CD14-positive monocyte (primary cell): Measurements from ENCODE around the gene SORD. TPM values are rescaled to one million over a fixed set of nuclear protein-coding genes. Genes with fewer than 3 reads are reported as not detected.
A peak's percentile ranks its signal among the peaks of the same experiment; 100 is the strongest.
"Not testable (repeated sequence)": the region's sequence is repeated elsewhere in the genome, so short reads cannot be mapped to it uniquely, and the experiment has no call there.

Source experiments
- DNase-seq, 3 donors: peaks; one replicate each; pipeline ENCODE4 v3.0.0-alpha.2; 2011 to 2022
- H2AFZ ChIP-seq: 2 replicates; pipeline ENCODE4 v1.6.0; 2012; ENCODE audit warnings: mild to moderate bottlenecking, low read depth, low read length, inconsistent platforms; ENCODE audit not compliant: insufficient read depth, poor library complexity, severe bottlenecking
- H3K27ac ChIP-seq, 2 donors: 1 replicate in 1 of 2; 2 replicates in 1 of 2; pipeline ENCODE4 v1.5.1; 2012 to 2013; ENCODE audit warnings: low read length in 2 of 2, control low read depth in 1 of 2, inconsistent platforms in 1 of 2, low read depth in 1 of 2, mild to moderate bottlenecking in 1 of 2
- H3K27me3 ChIP-seq, 2 donors: one replicate each; pipeline versions ENCODE4 v1.6.0 to v1.6.1; 2011 to 2013; ENCODE audit warnings: low read length in 2 of 2; ENCODE audit not compliant: control insufficient read depth in 2 of 2, insufficient read depth in 2 of 2
- H3K36me3 ChIP-seq, 2 donors: replicated peaks in 1 of 2; 1 replicate in 1 of 2; 2 replicates in 1 of 2; pipeline versions ENCODE4 v1.5.1 to v1.6.1; 2012 to 2013; ENCODE audit warnings: low read length in 2 of 2, control low read depth in 1 of 2, inconsistent platforms in 1 of 2, mild to moderate bottlenecking in 1 of 2; ENCODE audit not compliant: insufficient read depth in 2 of 2, control insufficient read depth in 1 of 2
- H3K4me1 ChIP-seq, 2 donors: 1 replicate in 1 of 2; 2 replicates in 1 of 2; pipeline versions ENCODE4 v1.5.1 to v1.6.1; 2012 to 2013; ENCODE audit warnings: low read length in 2 of 2, control low read depth in 1 of 2, inconsistent platforms in 1 of 2, mild to moderate bottlenecking in 1 of 2, moderate library complexity in 1 of 2; ENCODE audit not compliant: insufficient read depth in 2 of 2, control insufficient read depth in 1 of 2
- H3K4me2 ChIP-seq: replicated peaks from 2 replicates; pipeline ENCODE3; 2012; ENCODE audit warnings: low read length, moderate library complexity, mild to moderate bottlenecking; ENCODE audit not compliant: poor library complexity, severe bottlenecking; ENCODE audit errors: extremely low read depth
- H3K4me3 ChIP-seq, 3 experiments: fragments of 200-600 bp in 1 of 3; sonication (generic) in 1 of 3; replicated peaks in 1 of 3; 1 replicate in 2 of 3; 2 replicates in 1 of 3; pipeline ENCODE4 v1.5.1; 2011 to 2013; ENCODE audit warnings: low read length in 3 of 3, mild to moderate bottlenecking in 3 of 3, control low read depth in 2 of 3, low read depth in 2 of 3, inconsistent platforms in 1 of 3, moderate library complexity in 1 of 3
- H3K79me2 ChIP-seq: 2 replicates; pipeline ENCODE4 v1.6.0; 2012; ENCODE audit warnings: mild to moderate bottlenecking, control low read depth, inconsistent platforms, low read length, moderate library complexity; ENCODE audit not compliant: insufficient read depth
- H3K9ac ChIP-seq: 2 replicates; pipeline ENCODE4 v1.6.0; 2017; ENCODE audit warnings: low read length, mild to moderate bottlenecking; ENCODE audit not compliant: insufficient read depth, poor library complexity, severe bottlenecking
- H3K9me3 ChIP-seq, 2 donors: replicated peaks in 1 of 2; 1 replicate in 1 of 2; 2 replicates in 1 of 2; pipeline versions ENCODE4 v1.5.1 to v1.6.1; 2012 to 2013; ENCODE audit warnings: low read length in 2 of 2, control low read depth in 1 of 2; ENCODE audit not compliant: control insufficient read depth in 1 of 2, insufficient read depth in 1 of 2
- H4K20me1 ChIP-seq: 2 replicates; pipeline ENCODE4 v1.6.0; 2012; ENCODE audit warnings: mild to moderate bottlenecking, low read length, control low read depth, moderate library complexity; ENCODE audit not compliant: insufficient read depth
- H3K27ac Mint-ChIP-seq, 7 donors: one replicate each; pipeline ENCODE4 v1.8.0; 2020; ENCODE audit warnings: mild to moderate bottlenecking in 7 of 7, mixed read lengths in 7 of 7, moderate library complexity in 6 of 7, inconsistent platforms in 2 of 7
- H3K27me3 Mint-ChIP-seq, 3 donors: one replicate each; pipeline ENCODE4 v1.8.0; 2021 to 2022; ENCODE audit warnings: low read depth in 3 of 3, mild to moderate bottlenecking in 3 of 3, mixed read lengths in 3 of 3, moderate library complexity in 3 of 3, inconsistent platforms in 1 of 3
- H3K36me3 Mint-ChIP-seq, 2 donors: one replicate each; pipeline ENCODE4 v1.8.0; 2020; ENCODE audit warnings: mixed read lengths in 2 of 2, inconsistent platforms in 1 of 2, mild to moderate bottlenecking in 1 of 2
- H3K4me1 Mint-ChIP-seq: one replicate; pipeline ENCODE4 v1.8.0; 2020; ENCODE audit warnings: mild to moderate bottlenecking, mixed read lengths
- H3K4me3 Mint-ChIP-seq, 2 donors: one replicate each; pipeline ENCODE4 v1.8.0; 2020; ENCODE audit warnings: mild to moderate bottlenecking in 2 of 2, mixed read lengths in 2 of 2, moderate library complexity in 1 of 2
- H3K9me3 Mint-ChIP-seq, 7 donors: one replicate each; pipeline ENCODE4 v1.8.0; 2020 to 2022; ENCODE audit warnings: mixed read lengths in 7 of 7, mild to moderate bottlenecking in 6 of 7, moderate library complexity in 6 of 7, inconsistent platforms in 2 of 7
- WGBS: methylation state at CpG from one replicate; pipeline ENCODE4 v1.1.5; 2013; ENCODE audit warnings: missing lambda C conversion rate; ENCODE audit not compliant: insufficient coverage; 5-methylcytosine and 5-hydroxymethylcytosine counted together
- intact Hi-C, 2 donors: fragments of 100-400 bp; cut with micrococcal nuclease; formaldehyde crosslinking; loops; one replicate each; pipeline versions ENCODE4 v1.15.0 to v1.15.1; 2023
- polyA plus RNA-seq, 3 donors: library from polyadenylated mRNA; depleted of rRNA in 1 of 3; unstranded in 2 of 3; stranded (reverse) in 1 of 3; fragments of 300-500 nt in 2 of 3; fragments of >200 nt in 1 of 3; fragmentation: Illumina TruSeq in 2 of 3; gene quantifications; 1 replicate in 2 of 3; 2 replicates in 1 of 3; pipeline ENCODE4 v1.2.3, GENCODE V29; 2012 to 2021

SORD gene
- polyA plus RNA-seq, 3 donors = 17.9 to 22.6 (median 21.7) TPM

DNA sequence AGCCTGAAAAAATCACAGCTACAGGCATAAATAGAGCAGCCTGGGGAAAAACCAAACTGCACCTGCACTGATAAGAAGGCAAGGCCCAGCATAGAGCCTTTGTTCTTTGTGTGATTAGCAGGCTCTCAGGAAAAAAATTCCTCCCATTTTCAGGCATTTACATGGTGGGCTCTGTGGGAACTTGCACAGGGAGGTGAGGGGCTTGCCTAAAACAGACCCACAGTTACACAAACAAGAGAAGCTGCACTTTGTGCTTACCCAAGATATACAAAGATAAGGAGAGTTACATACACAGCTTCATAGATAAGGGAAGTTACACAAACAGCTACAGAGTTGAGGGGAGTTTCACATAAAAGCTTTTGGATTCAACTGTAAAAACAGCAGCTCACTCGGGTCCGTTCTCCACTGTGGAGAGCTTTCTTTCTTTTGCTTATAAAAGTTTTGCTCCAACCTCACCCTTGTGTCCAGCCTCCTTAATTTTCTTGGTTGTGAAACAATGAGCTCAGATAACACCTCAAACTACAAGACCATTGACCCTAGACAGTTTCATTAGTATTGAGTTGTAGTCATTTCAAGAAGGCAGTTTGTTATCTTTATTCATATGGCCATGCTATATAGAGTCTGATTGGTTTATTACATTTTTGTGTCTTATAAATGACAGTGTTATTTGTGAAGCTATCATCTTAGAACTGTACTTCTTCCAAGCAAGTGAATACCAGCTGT is 43.2 kb upstream of the SORD start:
- H2AFZ ChIP-seq, H3K4me1 ChIP-seq, H3K79me2 ChIP-seq, H3K36me3 ChIP-seq, DNase-seq, H3K9ac ChIP-seq, H3K4me1 Mint-ChIP-seq, H3K27ac ChIP-seq, intact Hi-C loops, H3K9me3 ChIP-seq, H3K4me2 ChIP-seq, H3K36me3 Mint-ChIP-seq, H3K4me3 Mint-ChIP-seq, H3K27me3 Mint-ChIP-seq, H3K9me3 Mint-ChIP-seq, H3K4me3 ChIP-seq, H3K27me3 ChIP-seq, H3K27ac Mint-ChIP-seq, H4K20me1 ChIP-seq: not testable (repeated sequence)
- no CpG with 5 or more reads among the region's 2 CpGs for WGBS

DNA sequence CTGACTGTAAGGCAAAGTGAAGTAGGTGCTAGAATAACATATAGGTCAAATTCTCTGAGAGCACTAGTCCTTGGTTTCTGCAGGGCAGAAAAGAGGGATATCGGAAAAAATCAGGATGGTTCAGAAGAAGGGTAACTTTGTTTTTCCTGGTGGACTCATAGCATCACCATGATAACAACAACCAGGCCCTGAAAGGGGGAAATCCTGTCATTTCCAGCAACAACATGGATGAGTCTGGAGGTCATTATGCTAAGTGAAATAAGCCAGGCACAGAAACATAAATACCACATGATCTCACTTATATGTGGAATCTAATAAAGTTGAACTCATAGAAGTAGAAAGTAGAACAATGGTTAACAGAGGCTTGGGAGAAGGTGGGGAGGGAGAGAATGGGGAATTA is 38.9 kb upstream of the SORD start:
- H2AFZ ChIP-seq, H3K9ac ChIP-seq, H3K4me1 Mint-ChIP-seq, H3K9me3 ChIP-seq, H3K27me3 Mint-ChIP-seq, H3K4me2 ChIP-seq, H3K9me3 Mint-ChIP-seq, DNase-seq, H3K4me3 ChIP-seq, H4K20me1 ChIP-seq, H3K27ac ChIP-seq, H3K36me3 Mint-ChIP-seq, intact Hi-C loops, H3K27me3 ChIP-seq, H3K79me2 ChIP-seq, H3K36me3 ChIP-seq, H3K4me3 Mint-ChIP-seq, H3K4me1 ChIP-seq: not testable (repeated sequence)
- peak overlapping the region in 1 of 7 donors; percentile 34 for H3K27ac Mint-ChIP-seq
- no CpG with 5 or more reads among the region's 1 CpG for WGBS

DNA sequence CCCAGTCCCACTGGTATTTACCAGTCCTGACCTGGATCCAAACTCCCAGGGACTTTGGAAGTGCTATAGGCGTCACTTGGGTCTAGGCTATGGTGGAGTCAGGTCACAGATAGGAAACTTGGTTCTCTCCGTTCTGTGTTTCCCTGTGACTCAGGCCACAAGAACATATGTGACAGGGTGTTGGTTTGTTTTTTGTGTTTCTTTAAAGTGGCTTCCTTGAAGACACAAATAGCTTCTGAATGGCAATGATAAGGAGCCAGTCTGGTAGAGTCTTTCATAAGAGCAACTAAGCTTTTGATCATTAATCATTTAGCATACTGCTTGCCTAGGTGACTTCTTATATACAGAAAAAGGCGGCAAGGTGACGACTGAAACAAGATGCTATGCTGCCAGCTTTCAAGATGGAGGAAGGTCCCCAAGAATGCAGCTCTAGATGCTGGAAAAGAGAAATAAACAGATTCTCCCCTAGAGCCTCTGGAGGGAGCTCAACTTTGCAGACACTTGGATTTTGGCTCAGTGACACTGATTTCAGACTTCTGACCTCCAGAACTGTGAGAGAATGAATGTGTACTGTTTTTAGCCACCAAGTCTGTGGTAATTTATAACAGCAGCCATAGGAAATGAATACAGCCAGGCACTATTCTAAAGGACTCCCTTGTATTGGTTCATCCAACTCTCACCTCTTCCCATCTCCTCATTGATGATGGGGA is 36.5 kb upstream of the SORD start:
- H3K27ac ChIP-seq, H3K4me1 ChIP-seq, H3K27me3 Mint-ChIP-seq, H3K9me3 ChIP-seq, DNase-seq, H3K9ac ChIP-seq, H3K4me3 Mint-ChIP-seq, H3K4me3 ChIP-seq, H2AFZ ChIP-seq, H3K9me3 Mint-ChIP-seq, H3K4me2 ChIP-seq, H3K27me3 ChIP-seq, H3K36me3 ChIP-seq, H3K79me2 ChIP-seq, H3K36me3 Mint-ChIP-seq, H3K27ac Mint-ChIP-seq, H4K20me1 ChIP-seq, H3K4me1 Mint-ChIP-seq, intact Hi-C loops: not testable (repeated sequence)
- 93% methylated on average over 3 of the region's 4 CpGs for WGBS

DNA sequence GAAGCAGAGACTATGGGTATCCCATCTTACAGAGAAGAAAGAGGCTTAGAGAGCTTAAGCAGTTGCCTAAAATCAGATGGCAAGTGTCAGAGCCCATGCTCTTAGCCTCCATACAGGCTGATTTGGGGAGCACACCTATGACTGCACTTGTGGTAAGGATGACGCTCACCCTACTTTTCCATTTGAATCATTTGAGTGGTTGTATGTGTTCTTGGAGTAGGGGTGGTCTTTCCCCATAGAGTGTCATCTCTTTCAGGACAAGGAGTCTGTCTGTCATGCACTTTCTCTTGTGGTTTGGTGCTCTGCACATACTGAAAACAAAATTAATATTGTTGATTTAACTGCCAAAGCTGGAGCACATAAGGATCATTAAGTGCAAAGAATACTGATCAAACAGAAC is 35.3 kb upstream of the SORD start:
- H3K4me3 ChIP-seq, H3K36me3 Mint-ChIP-seq, intact Hi-C loops, H4K20me1 ChIP-seq, H3K9me3 ChIP-seq, H3K27me3 Mint-ChIP-seq, H3K4me1 Mint-ChIP-seq, H3K4me3 Mint-ChIP-seq, H3K27me3 ChIP-seq, H3K4me1 ChIP-seq, H2AFZ ChIP-seq, H3K9ac ChIP-seq, H3K27ac Mint-ChIP-seq, H3K27ac ChIP-seq, DNase-seq, H3K79me2 ChIP-seq, H3K9me3 Mint-ChIP-seq, H3K4me2 ChIP-seq, H3K36me3 ChIP-seq: not testable (repeated sequence)
- WGBS = no CpG with 5 or more reads among the region's 1 CpG
